Measurements from ENCODE around the gene MYL12B. TPM values are rescaled to one million over a fixed set of nuclear protein-coding genes. Genes with fewer than 3 reads are reported as not detected.

MYL12B gene
- total and polyA plus RNA-seq, 2 experiments from 2014 or later, result 519 to 721 TPM

DNA sequence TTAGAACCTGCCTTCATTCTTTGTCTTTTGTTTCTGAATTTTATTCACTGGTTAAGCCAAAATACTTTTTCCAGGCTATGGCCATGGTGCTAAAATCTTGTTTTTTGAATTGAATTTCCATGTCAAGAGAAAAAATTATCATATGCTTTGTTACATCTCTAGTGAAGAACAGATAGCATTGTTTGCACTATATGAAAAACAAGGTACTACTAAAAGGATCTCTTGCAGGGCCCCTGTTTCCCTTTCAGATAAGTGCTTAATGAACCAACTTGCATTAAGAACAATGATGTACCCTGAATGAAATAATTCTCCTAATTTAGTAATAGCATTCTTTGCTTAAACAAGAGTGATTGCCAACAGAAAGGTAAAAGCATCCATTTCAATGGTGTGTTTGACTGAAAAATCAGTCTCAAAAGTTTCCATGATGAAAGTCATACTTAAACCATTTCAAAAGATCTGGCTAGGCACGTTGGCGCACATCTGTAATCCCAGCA, 4.3 kb upstream of the MYL12B start:
- no peak for DNase-seq (ENCODE audit: low spot score)
- Histone ChIP-seq H3K9me3 (ENCODE audit: low read depth) (no peaks in the 10 kb centered on the region), H2AFZ (no peak overlapping the region), H3K79me2 (peaks cover 64% of the 10 kb centered on the region), H3K27ac (peak overlapping the region; percentile 97), H4K20me1 (ENCODE audit: insufficient read depth, poor library complexity, severe bottlenecking) (no peaks in the 10 kb centered on the region), H3K4me2 (no peak overlapping the region), H3K27me3 (no peaks in the 10 kb centered on the region), H3K9me2 (replicated peaks; ENCODE audit: insufficient read depth) (no peaks in the 10 kb centered on the region), H3K4me1 (ENCODE audit: insufficient read depth) (peaks cover 23% of the 10 kb centered on the region), H3K4me3 (no peak overlapping the region), H3K36me3 (replicated peaks; ENCODE audit: insufficient read depth, low read depth) (peaks cover 7% of the 10 kb centered on the region)
- TF ChIP-seq EZH2 (IDR thresholded peaks at IDR 0.05; ENCODE audit: borderline replicate concordance) (no peak), EZH2phosphoT487 (IDR thresholded peaks at IDR 0.05; ENCODE audit: low read depth, severe bottlenecking, unreplicated experiment) (no peak), CTCF (IDR thresholded peaks at IDR 0.05; ENCODE audit: poor library complexity) (no peak)
- 91% methylated on average over 2 of the region's 2 CpGs for WGBS (ENCODE audit: low lambda C conversion rate, missing lambda C conversion rate)

DNA sequence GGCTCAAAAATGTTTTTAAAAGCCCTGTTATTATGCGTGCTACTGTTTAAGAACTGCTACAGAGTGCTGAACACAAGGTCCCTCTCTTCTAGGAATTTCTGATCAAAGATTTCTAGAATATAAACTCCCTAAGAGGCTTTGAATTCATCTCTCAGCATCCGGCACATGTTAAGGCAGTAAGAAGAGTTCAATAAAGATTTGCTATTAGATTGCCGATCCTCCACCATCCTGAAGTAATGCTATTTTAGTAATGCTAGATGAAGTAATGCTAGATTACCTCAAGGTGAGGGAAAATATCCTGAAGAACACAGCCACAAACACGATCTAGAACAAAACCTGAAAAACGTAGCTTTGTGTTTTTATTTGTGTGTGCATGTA, 949 bp upstream of the MYL12B start:
- Histone ChIP-seq H3K9me3 (ENCODE audit: low read depth) (no peaks in the 10 kb centered on the region), H3K4me1 (ENCODE audit: insufficient read depth) (peaks cover 41% of the 10 kb centered on the region), H3K4me2 (peak overlapping the region; percentile 78), H3K27me3 (no peaks in the 10 kb centered on the region), H4K20me1 (ENCODE audit: insufficient read depth, poor library complexity, severe bottlenecking) (peaks cover 29% of the 10 kb centered on the region), H3K79me2 (peaks cover 68% of the 10 kb centered on the region), H2AFZ (peak overlapping the region; percentile 58), H3K36me3 (replicated peaks; ENCODE audit: insufficient read depth, low read depth) (peaks cover 7% of the 10 kb centered on the region), H3K4me3 (peak overlapping the region; percentile 99), H3K9me2 (replicated peaks; ENCODE audit: insufficient read depth) (no peaks in the 10 kb centered on the region), H3K27ac (peak overlapping the region; percentile 99)
- no peak for TF ChIP-seq EZH2 (IDR thresholded peaks at IDR 0.05; ENCODE audit: borderline replicate concordance)
- no peak for TF ChIP-seq CTCF (IDR thresholded peaks at IDR 0.05; ENCODE audit: poor library complexity)
- TF ChIP-seq EZH2phosphoT487 (IDR thresholded peaks at IDR 0.05; ENCODE audit: low read depth, severe bottlenecking, unreplicated experiment), result no peak
- WGBS (ENCODE audit: low lambda C conversion rate, missing lambda C conversion rate), result 26% methylated on average over 5 of the region's 5 CpGs
- DNase-seq (ENCODE audit: low spot score), result no peak

DNA sequence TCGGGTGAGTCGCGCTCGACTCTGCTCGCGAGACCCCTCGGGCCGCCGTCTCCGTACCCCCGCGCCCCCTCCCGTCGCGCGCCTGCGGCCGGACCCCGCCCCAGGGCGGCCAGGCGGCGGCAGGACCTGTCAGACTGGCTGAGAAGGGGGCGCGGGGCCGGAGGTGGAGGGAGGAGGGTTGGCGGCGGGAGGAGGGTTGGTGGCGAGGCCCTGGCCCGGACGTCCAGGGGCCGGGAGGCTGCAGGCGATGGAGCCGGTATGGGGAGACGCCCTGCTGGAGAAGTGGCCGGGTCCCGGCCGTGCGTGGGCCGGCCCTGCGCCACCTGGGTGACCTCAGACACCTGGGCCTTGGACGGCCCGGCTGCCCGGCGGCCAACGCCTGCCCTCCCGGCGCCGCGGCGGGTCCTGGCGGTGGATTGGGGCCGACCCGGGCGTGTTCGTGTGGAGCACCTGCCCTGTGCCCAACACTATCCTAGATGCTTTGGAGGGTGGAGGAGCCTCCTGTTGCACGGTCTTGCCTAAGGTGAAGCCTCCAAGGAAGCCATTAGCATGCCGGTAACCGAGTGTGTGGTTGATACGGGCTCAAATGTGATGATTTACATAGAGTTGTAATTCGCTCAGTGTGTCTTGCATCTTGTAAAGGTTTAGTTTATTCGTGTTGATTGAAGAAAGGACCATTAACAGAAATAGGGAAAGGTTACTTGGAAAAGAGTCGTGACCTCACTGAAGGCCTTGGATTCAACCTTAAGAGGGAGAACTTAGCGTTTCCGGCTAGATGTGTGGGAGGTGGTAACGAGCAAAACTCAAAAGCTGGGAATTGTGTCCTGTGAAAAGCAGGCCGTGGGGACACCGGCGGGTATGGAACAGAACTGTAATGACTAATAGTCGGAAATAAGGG, 550 bp downstream of the MYL12B start:
- Histone ChIP-seq H3K27ac (peak overlapping the region; percentile 99), H3K9me3 (ENCODE audit: low read depth) (no peaks in the 10 kb centered on the region), H3K36me3 (replicated peaks; ENCODE audit: insufficient read depth, low read depth) (peaks cover 5% of the 10 kb centered on the region), H3K9me2 (replicated peaks; ENCODE audit: insufficient read depth) (no peaks in the 10 kb centered on the region), H3K27me3 (no peaks in the 10 kb centered on the region), H3K4me2 (peak overlapping the region; percentile 75), H3K79me2 (peaks cover 82% of the 10 kb centered on the region), H2AFZ (peak overlapping the region; percentile 58), H3K4me3 (peak overlapping the region; percentile 99), H3K4me1 (ENCODE audit: insufficient read depth) (peaks cover 41% of the 10 kb centered on the region), H4K20me1 (ENCODE audit: insufficient read depth, poor library complexity, severe bottlenecking) (peaks cover 44% of the 10 kb centered on the region)
- WGBS (ENCODE audit: low lambda C conversion rate, missing lambda C conversion rate), result under 1% methylated on average over 38 of the region's 69 CpGs
- peak; percentile 32 for DNase-seq (ENCODE audit: low spot score)
- TF ChIP-seq EZH2 (IDR thresholded peaks at IDR 0.05; ENCODE audit: borderline replicate concordance), result no peak
- no peak for TF ChIP-seq CTCF (IDR thresholded peaks at IDR 0.05; ENCODE audit: poor library complexity)
- TF ChIP-seq EZH2phosphoT487 (IDR thresholded peaks at IDR 0.05; ENCODE audit: low read depth, severe bottlenecking, unreplicated experiment), result no peak
